Measurements from ENCODE around the gene DPY19L1. TPM values are rescaled to one million over a fixed set of nuclear protein-coding genes. Genes with fewer than 3 reads are reported as not detected.
"Not testable (repeated sequence)": the region's sequence is repeated elsewhere in the genome, so short reads cannot be mapped to it uniquely, and the experiment has no call there.

DPY19L1 gene
- total RNA-seq, 4 donors from 2014 or later: 3.8 to 7.3 (median 5.0) TPM

DNA sequence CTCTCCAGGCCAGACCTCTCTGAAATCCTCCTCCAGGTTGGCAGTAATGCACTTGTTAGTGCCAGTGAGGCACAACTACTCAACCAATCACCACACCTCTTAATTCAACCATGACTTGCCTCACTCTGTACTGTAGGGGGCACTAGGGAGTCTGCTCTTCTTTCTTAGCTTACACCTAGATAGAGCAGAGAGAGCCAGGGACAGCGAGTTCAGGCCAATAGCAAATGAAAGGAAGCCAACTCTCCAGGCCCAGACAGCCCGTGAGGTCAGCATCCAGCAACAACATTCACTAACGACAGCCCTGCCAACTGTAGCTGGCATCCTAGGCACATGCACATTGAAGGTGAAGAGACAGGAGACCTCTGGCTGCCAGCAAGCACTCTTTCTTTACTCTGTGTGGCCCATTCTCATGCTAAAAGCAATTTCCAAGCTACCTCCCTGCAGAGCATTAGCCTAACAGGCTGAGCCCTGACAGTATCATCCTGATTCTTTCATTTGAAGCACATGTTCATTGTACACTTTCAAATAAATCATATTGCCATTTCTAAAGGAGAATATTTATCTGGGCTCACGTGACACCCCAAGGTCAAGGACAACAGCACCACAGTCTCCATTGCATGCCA, 136.3 kb downstream of the DPY19L1 start:
- intact Hi-C loops (cut with DNase I; ENCODE audit: low total_unique reads): no loop called here
- 52 to 57% methylated on average over 4 of the region's 4 CpGs for WGBS, 2 donors
- TF ChIP-seq POLR2A (IDR thresholded peaks at IDR 0.05) (no peak), CTCF (IDR thresholded peaks at IDR 0.05) (no peak)
- H3K4me3 ChIP-seq (ENCODE audit: low read depth, poor library complexity, severe bottlenecking): no peak overlapping the region
- DNase-seq (ENCODE audit: low spot score in 2 of 2): peak in 1 of 2 donors; percentile 78

- intact Hi-C loops (cut with DNase I; ENCODE audit: low total_unique reads): no loop called here
- no peak overlapping the region for H3K4me3 ChIP-seq (ENCODE audit: low read depth, poor library complexity, severe bottlenecking)
- TF ChIP-seq POLR2A (IDR thresholded peaks at IDR 0.05) (no peak), CTCF (IDR thresholded peaks at IDR 0.05) (no peak)
- DNase-seq (ENCODE audit: low spot score in 2 of 2): no peak
These were observed 142.1 kb downstream of the DPY19L1 start for GRCh38 chr7:34895202-34895601.

- TF ChIP-seq POLR2A (IDR thresholded peaks at IDR 0.05) (no peak), CTCF (IDR thresholded peaks at IDR 0.05) (no peak)
- intact Hi-C loops (cut with DNase I; ENCODE audit: low total_unique reads): no loop called here
- H3K4me3 ChIP-seq (ENCODE audit: low read depth, poor library complexity, severe bottlenecking): no peak overlapping the region
- 81 to 83% methylated on average over 1 of the region's 1 CpG for WGBS, 2 donors
- DNase-seq (ENCODE audit: low spot score in 2 of 2): no peak
These were observed 147.3 kb downstream of the DPY19L1 start for GRCh38 chr7:34889951-34890350.

GRCh38 chr7:34886856-34887255, 150.4 kb downstream of the DPY19L1 start:
- DNase-seq (ENCODE audit: low spot score in 2 of 2): no peak
- TF ChIP-seq POLR2A (IDR thresholded peaks at IDR 0.05): no peak
- no peak for TF ChIP-seq CTCF (IDR thresholded peaks at IDR 0.05)

DNA sequence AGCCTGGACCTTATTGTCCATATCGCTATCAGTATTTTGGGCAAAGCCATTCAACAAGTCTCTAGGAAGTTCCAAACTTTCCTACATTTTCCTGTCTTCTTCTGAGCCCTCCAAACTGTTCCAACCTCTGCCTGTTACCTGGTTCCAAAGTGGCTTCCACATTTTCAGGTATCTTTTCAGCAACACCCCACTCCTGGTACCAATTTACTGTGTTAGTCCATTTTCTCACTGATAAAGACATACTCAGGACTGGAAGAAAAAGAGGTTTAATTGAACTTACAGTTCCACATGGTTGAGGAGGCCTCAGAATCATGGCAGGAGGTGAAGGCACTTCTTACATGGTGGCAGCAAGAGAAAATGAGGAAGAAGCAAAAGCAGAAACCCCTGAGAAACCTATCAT, 153.4 kb downstream of the DPY19L1 start:
- WGBS, 2 donors: 93 to 100% methylated on average over 1 of the region's 1 CpG
- DNase-seq (ENCODE audit: low spot score in 2 of 2); H3K4me3 ChIP-seq (ENCODE audit: low read depth, poor library complexity, severe bottlenecking); intact Hi-C loops (cut with DNase I; ENCODE audit: low total_unique reads): not testable (repeated sequence)

More at GRCh38 chr7:34886856-34887255, 150.4 kb downstream of the DPY19L1 start:
- intact Hi-C loops (cut with DNase I; ENCODE audit: low total_unique reads): no loop called here
- no peak overlapping the region for H3K4me3 ChIP-seq (ENCODE audit: low read depth, poor library complexity, severe bottlenecking)

DNA sequence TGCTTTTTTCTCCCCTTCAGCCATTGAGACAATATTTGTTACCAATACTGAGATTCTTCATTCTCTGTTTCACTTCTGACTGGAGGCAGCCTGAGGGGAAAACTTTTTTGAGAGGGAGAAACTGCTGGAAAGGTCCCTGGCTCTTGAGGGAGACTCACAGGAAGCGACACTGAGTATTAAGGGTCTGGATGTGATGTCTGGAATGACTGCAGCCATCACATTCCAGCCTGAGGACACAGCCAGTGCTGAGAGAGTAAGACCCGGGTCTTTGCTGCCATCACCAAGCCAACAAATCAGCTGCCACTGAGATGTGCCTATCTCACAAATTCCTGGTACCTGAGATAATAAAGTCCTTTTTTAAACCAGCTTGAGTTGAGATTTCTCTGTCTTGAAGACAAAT, 157.4 kb downstream of the DPY19L1 start:
- TF ChIP-seq POLR2A (IDR thresholded peaks at IDR 0.05): no peak
- TF ChIP-seq CTCF (IDR thresholded peaks at IDR 0.05): no peak
- intact Hi-C loops (cut with DNase I; ENCODE audit: low total_unique reads): no loop called here
- WGBS, 2 donors: 56 to 71% methylated on average over 2 of the region's 2 CpGs
- DNase-seq (ENCODE audit: low spot score in 2 of 2): no peak
- no peak overlapping the region for H3K4me3 ChIP-seq (ENCODE audit: low read depth, poor library complexity, severe bottlenecking)

- H3K4me3 ChIP-seq (ENCODE audit: low read depth, poor library complexity, severe bottlenecking); DNase-seq (ENCODE audit: low spot score in 2 of 2); intact Hi-C loops (cut with DNase I; ENCODE audit: low total_unique reads): not testable (repeated sequence)
- WGBS, 2 donors: 71 to 74% methylated on average over 8 of the region's 8 CpGs
These were observed 158.1 kb downstream of the DPY19L1 start for GRCh38 chr7:34878944-34879735.
